Loucy (cell line): Measurements from ENCODE around the gene SHROOM2.

Experiments
- H2AFZ ChIP-seq: fragments of 200-600 bp; sonication (generic); 2 replicates; pipeline ENCODE4 v1.6.0; 2016; ENCODE audit warnings: antibody characterized with exemption, mild to moderate bottlenecking, low read length, moderate library complexity
- H3F3A ChIP-seq: fragments of 200-600 bp; 2 replicates; pipeline ENCODE4 v1.6.0; 2016; ENCODE audit warnings: antibody characterized with exemption, low read depth, mild to moderate bottlenecking
- H3K27me3 ChIP-seq: fragments of 200-600 bp; sonication (generic); 2 replicates; pipeline ENCODE4 v1.6.1; 2014; ENCODE audit warnings: low read length, mild to moderate bottlenecking; ENCODE audit not compliant: insufficient read depth, poor library complexity, severe bottlenecking
- H3K36me3 ChIP-seq: fragments of 200-600 bp; sonication (generic); 2 replicates; pipeline ENCODE4 v1.6.1; 2016; ENCODE audit warnings: low read length; ENCODE audit not compliant: insufficient read depth
- H3K4me1 ChIP-seq: fragments of 200-600 bp; sonication (generic); 2 replicates; pipeline ENCODE4 v1.5.1; 2014; ENCODE audit warnings: low read length, mild to moderate bottlenecking; ENCODE audit not compliant: insufficient read depth, poor library complexity, severe bottlenecking
- H3K4me2 ChIP-seq: fragments of 200-600 bp; sonication (generic); 2 replicates; pipeline ENCODE4 v1.6.0; 2014; ENCODE audit warnings: antibody characterized with exemption, low read length, low read depth, mild to moderate bottlenecking; ENCODE audit not compliant: poor library complexity, severe bottlenecking
- H3K4me3 ChIP-seq: fragments of 200-600 bp; sonication (generic); 2 replicates; pipeline ENCODE4 v1.5.1; 2014; ENCODE audit warnings: low read length, mild to moderate bottlenecking, mixed read lengths; ENCODE audit not compliant: poor library complexity, severe bottlenecking
- H3K79me2 ChIP-seq: fragments of 200-600 bp; sonication (generic); 2 replicates; pipeline ENCODE4 v1.6.1; 2014; ENCODE audit warnings: low read length; ENCODE audit not compliant: insufficient read depth
- H3K9ac ChIP-seq: fragments of 200-600 bp; sonication (generic); 2 replicates; pipeline ENCODE4 v1.6.0; 2014; ENCODE audit warnings: mild to moderate bottlenecking, low read depth, low read length, moderate library complexity; ENCODE audit not compliant: poor library complexity, severe bottlenecking
- H3K9me2 ChIP-seq: fragments of 200-600 bp; sonication (generic); replicated peaks from 2 replicates; pipeline ENCODE4 v1.6.1; 2016; ENCODE audit warnings: low read depth, low read length, mixed read lengths
- H3K9me3 ChIP-seq: fragments of 200-600 bp; sonication (generic); 2 replicates; pipeline ENCODE4 v1.6.1; 2014; ENCODE audit warnings: mild to moderate bottlenecking, antibody characterized with exemption, low read length, low read depth; ENCODE audit not compliant: insufficient read depth
- H4K20me1 ChIP-seq: fragments of 200-600 bp; sonication (generic); 2 replicates; pipeline ENCODE4 v1.6.0; 2014; ENCODE audit warnings: antibody characterized with exemption, low read length, mild to moderate bottlenecking; ENCODE audit not compliant: insufficient read depth, poor library complexity, severe bottlenecking
- EZH2phosphoT487 ChIP-seq: fragments of 200-600 bp; IDR thresholded peaks from 2 replicates; pipeline ENCODE4 v1.6.1; 2018; ENCODE audit warnings: antibody characterized with exemption, mild to moderate bottlenecking, moderate library complexity, borderline replicate concordance
- TF ChIP-seq, protein P1 (sequence below): fragments of 200-600 bp; sonication (generic); conservative IDR thresholded peaks from 2 replicates; pipeline ENCODE4 v1.5.1; 2014; ENCODE audit warnings: mild to moderate bottlenecking, antibody characterized with exemption, low read length

SHROOM2 gene

DNA sequence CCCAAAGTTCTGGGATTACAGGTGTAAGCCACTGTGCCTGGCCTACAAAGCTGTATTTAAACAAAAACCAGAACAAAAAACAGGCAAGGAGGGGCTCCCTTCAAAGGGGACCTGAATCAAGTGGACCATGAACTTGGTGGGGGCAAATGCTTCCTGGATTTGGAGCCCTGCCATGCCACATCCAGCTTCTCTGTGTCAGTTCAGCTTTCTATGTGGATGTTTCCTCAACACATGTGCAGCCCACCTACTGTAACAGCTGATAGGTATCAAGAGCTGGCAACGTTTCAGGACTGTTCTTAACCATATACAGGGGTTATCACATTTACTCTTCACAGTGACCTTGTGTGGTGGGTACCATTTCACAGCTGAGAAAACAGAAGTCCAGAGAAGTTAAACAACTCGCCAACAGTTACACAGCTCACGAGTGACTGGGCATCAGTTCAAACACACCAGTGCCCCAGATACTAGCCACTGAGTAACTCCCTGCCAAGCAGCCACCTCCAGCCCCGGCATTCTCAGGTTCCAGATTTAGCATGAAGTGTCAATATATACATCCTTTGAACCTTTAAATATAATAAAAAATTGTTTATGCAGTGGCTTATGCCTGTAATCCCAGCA is 28.1 kb upstream of the SHROOM2 start:
- H4K20me1 ChIP-seq, result no peaks in the 10 kb centered on the region
- no peak overlapping the region for H3K4me2 ChIP-seq
- H3K36me3 ChIP-seq, result no peaks in the 10 kb centered on the region
- H3F3A ChIP-seq, result no peaks in the 10 kb centered on the region
- no peak overlapping the region for H3K4me3 ChIP-seq
- no peaks in the 10 kb centered on the region for H3K9me3 ChIP-seq
- H3K9me2 ChIP-seq, result no peaks in the 10 kb centered on the region
- no peaks in the 10 kb centered on the region for H3K4me1 ChIP-seq
- TF ChIP-seq, protein P1, sequence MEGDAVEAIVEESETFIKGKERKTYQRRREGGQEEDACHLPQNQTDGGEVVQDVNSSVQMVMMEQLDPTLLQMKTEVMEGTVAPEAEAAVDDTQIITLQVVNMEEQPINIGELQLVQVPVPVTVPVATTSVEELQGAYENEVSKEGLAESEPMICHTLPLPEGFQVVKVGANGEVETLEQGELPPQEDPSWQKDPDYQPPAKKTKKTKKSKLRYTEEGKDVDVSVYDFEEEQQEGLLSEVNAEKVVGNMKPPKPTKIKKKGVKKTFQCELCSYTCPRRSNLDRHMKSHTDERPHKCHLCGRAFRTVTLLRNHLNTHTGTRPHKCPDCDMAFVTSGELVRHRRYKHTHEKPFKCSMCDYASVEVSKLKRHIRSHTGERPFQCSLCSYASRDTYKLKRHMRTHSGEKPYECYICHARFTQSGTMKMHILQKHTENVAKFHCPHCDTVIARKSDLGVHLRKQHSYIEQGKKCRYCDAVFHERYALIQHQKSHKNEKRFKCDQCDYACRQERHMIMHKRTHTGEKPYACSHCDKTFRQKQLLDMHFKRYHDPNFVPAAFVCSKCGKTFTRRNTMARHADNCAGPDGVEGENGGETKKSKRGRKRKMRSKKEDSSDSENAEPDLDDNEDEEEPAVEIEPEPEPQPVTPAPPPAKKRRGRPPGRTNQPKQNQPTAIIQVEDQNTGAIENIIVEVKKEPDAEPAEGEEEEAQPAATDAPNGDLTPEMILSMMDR, result no peak
- no peak for TF ChIP-seq EZH2phosphoT487
- H3K9ac ChIP-seq, result no peak overlapping the region
- no peak overlapping the region for H2AFZ ChIP-seq
- no peaks in the 10 kb centered on the region for H3K27me3 ChIP-seq
- no peaks in the 10 kb centered on the region for H3K79me2 ChIP-seq

GRCh38 chrX:9759337-9759736 is 26.9 kb upstream of the SHROOM2 start:
- H2AFZ ChIP-seq, result no peak overlapping the region
- H3K9me2 ChIP-seq, result no peaks in the 10 kb centered on the region
- H3K9me3 ChIP-seq, result no peaks in the 10 kb centered on the region
- no peak overlapping the region for H3K4me2 ChIP-seq
- no peaks in the 10 kb centered on the region for H3K4me1 ChIP-seq
- H3K4me3 ChIP-seq, result no peak overlapping the region
- no peak for TF ChIP-seq EZH2phosphoT487
- TF ChIP-seq, protein P1, result no peak
- H3K27me3 ChIP-seq, result no peaks in the 10 kb centered on the region
- no peaks in the 10 kb centered on the region for H4K20me1 ChIP-seq
- H3K9ac ChIP-seq, result no peak overlapping the region
- H3F3A ChIP-seq, result no peaks in the 10 kb centered on the region
- no peaks in the 10 kb centered on the region for H3K79me2 ChIP-seq
- no peaks in the 10 kb centered on the region for H3K36me3 ChIP-seq

GRCh38 chrX:9765072-9765736 is 21.0 kb upstream of the SHROOM2 start:
- Histone ChIP-seq H3K9me2 (no peaks in the 10 kb centered on the region), H3K27me3 (no peaks in the 10 kb centered on the region), H3K4me1 (peaks cover 10% of the 10 kb centered on the region), H3F3A (no peaks in the 10 kb centered on the region), H3K36me3 (no peaks in the 10 kb centered on the region), H4K20me1 (no peaks in the 10 kb centered on the region), H3K9ac (no peak overlapping the region), H3K9me3 (no peaks in the 10 kb centered on the region), H3K79me2 (no peaks in the 10 kb centered on the region), H2AFZ (no peak overlapping the region), H3K4me3 (no peak overlapping the region), H3K4me2 (no peak overlapping the region)
- TF ChIP-seq, protein P1, result no peak
- TF ChIP-seq EZH2phosphoT487, result no peak
